Endodermal cell (in vitro differentiated cells): ENCODE measurements around the gene PCF11. TPM values are rescaled to one million over a fixed set of nuclear protein-coding genes. Genes with fewer than 3 reads are reported as not detected.

Source experiments
- DNase-seq: peaks from one replicate; pipeline ENCODE4 v3.0.0-alpha.2; 2017
- H3K27ac ChIP-seq: 2 replicates; pipeline ENCODE4 v1.5.1; 2013; ENCODE audit warnings: mild to moderate bottlenecking, low read depth, low read length, moderate library complexity
- H3K27me3 ChIP-seq: 2 replicates; pipeline ENCODE4 v1.6.1; 2013; ENCODE audit warnings: mild to moderate bottlenecking, low read length, moderate library complexity; ENCODE audit not compliant: insufficient read depth, control insufficient read depth, poor library complexity, severe bottlenecking
- H3K36me3 ChIP-seq: 2 replicates; pipeline ENCODE4 v1.7.0; 2013; ENCODE audit warnings: mild to moderate bottlenecking, low read length, moderate library complexity; ENCODE audit not compliant: control insufficient read depth, insufficient read depth
- H3K4me1 ChIP-seq: one replicate; pipeline ENCODE4 v1.7.0; 2013; ENCODE audit warnings: low read length; ENCODE audit not compliant: control insufficient read depth, insufficient read depth
- H3K4me3 ChIP-seq: 2 replicates; pipeline ENCODE4 v1.5.1; 2013; ENCODE audit warnings: mild to moderate bottlenecking, low read length, moderate library complexity
- H3K9ac ChIP-seq: 2 replicates; pipeline ENCODE4 v1.6.1; 2013; ENCODE audit warnings: mild to moderate bottlenecking, low read length, moderate library complexity; ENCODE audit not compliant: poor library complexity, severe bottlenecking; ENCODE audit errors: extremely low read depth
- H3K9me3 ChIP-seq: 2 replicates; pipeline ENCODE4 v1.6.1; 2013; ENCODE audit warnings: mild to moderate bottlenecking, low read length, moderate library complexity; ENCODE audit not compliant: control insufficient read depth
- H3K27ac Mint-ChIP-seq: 2 replicates; pipeline ENCODE4 v1.8.0; 2020; ENCODE audit warnings: mixed read lengths
- H3K27me3 Mint-ChIP-seq: 2 replicates; pipeline ENCODE4 v1.8.0; 2021; ENCODE audit warnings: mild to moderate bottlenecking, mixed read lengths; ENCODE audit not compliant: insufficient read depth
- H3K36me3 Mint-ChIP-seq: 2 replicates; pipeline ENCODE4 v1.8.0; 2020; ENCODE audit warnings: low read depth, mixed read lengths
- H3K4me1 Mint-ChIP-seq: 2 replicates; pipeline ENCODE4 v1.8.0; 2020; ENCODE audit warnings: mixed read lengths
- H3K4me3 Mint-ChIP-seq: 2 replicates; pipeline ENCODE4 v1.8.0; 2020; ENCODE audit warnings: mild to moderate bottlenecking, moderate library complexity, mixed read lengths
- H3K9me3 Mint-ChIP-seq: 2 replicates; pipeline ENCODE4 v1.8.0; 2020; ENCODE audit warnings: mild to moderate bottlenecking, mixed read lengths
- WGBS, 2 experiments: methylation state at CpG; one replicate each; pipeline versions ENCODE4 v1.1.5 to v1.1.7; 2013; ENCODE audit warnings: missing lambda C conversion rate in 2 of 2, mixed read lengths in 1 of 2; ENCODE audit not compliant: insufficient coverage in 1 of 2, insufficient read length in 1 of 2; 5-methylcytosine and 5-hydroxymethylcytosine counted together
- total RNA-seq, 2 donors: library from RNA; stranded (reverse); fragmentation: NEBNext Ultra II Directional in 1 of 2; extraction: Animal tissue kit (Norgen Biotek cat#: 25700) in 1 of 2; gene quantifications; 2 replicates in 1 of 2; 3 replicates in 1 of 2; pipeline ENCODE4 v1.2.1, GENCODE V29; 2021
- TF ChIP-seq, protein P1 (sequence below): fragments of 200-600 bp; sonication (generic); conservative IDR thresholded peaks from 2 replicates; pipeline ENCODE4 v1.5.0; 2021; ENCODE audit warnings: antibody characterized with exemption, mild to moderate bottlenecking

Gene PCF11
- total RNA-seq, 2 donors from 2014 or later, result 52.7 to 67.7 TPM

- peaks cover 23% of the 10 kb centered on the region for H3K4me1 Mint-ChIP-seq
Measured at GRCh38 chr11:83222499-83222898, 65.6 kb downstream of the PCF11 start.

DNA sequence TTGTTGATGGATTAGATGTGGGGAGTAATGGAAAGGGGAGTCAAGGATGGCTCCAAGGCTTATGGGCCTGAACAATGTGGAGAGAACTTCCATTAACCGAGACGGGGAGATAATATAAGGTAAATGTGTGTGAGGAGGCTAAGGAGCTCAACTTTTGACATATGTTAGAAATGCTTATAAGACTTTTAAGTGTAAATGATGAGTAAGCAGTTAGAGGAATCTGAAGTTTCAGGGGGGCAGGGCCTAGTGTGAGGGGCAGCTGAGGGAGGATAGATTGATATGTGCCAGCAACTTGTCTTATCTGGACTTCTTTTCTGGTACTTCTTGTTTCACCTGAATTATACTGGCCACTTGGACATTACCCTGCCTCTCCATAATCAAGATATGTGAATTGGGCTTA, 66.5 kb downstream of the PCF11 start:
- H3K9ac ChIP-seq, result no peak overlapping the region
- DNase-seq, result no peak
- no peaks in the 10 kb centered on the region for H3K9me3 ChIP-seq
- H3K4me1 Mint-ChIP-seq, result peaks cover 21% of the 10 kb centered on the region
- no peaks in the 10 kb centered on the region for H3K27me3 ChIP-seq
- H3K27ac Mint-ChIP-seq, result no peak overlapping the region
- H3K36me3 ChIP-seq, result no peaks in the 10 kb centered on the region
- H3K4me3 Mint-ChIP-seq, result no peak overlapping the region
- H3K4me3 ChIP-seq, result no peak overlapping the region
- no peak overlapping the region for H3K27ac ChIP-seq
- H3K9me3 Mint-ChIP-seq, result no peaks in the 10 kb centered on the region
- peaks cover 6% of the 10 kb centered on the region for H3K4me1 ChIP-seq
- H3K27me3 Mint-ChIP-seq, result no peaks in the 10 kb centered on the region
- TF ChIP-seq, protein P1, sequence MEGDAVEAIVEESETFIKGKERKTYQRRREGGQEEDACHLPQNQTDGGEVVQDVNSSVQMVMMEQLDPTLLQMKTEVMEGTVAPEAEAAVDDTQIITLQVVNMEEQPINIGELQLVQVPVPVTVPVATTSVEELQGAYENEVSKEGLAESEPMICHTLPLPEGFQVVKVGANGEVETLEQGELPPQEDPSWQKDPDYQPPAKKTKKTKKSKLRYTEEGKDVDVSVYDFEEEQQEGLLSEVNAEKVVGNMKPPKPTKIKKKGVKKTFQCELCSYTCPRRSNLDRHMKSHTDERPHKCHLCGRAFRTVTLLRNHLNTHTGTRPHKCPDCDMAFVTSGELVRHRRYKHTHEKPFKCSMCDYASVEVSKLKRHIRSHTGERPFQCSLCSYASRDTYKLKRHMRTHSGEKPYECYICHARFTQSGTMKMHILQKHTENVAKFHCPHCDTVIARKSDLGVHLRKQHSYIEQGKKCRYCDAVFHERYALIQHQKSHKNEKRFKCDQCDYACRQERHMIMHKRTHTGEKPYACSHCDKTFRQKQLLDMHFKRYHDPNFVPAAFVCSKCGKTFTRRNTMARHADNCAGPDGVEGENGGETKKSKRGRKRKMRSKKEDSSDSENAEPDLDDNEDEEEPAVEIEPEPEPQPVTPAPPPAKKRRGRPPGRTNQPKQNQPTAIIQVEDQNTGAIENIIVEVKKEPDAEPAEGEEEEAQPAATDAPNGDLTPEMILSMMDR, result no peak
- no peaks in the 10 kb centered on the region for H3K36me3 Mint-ChIP-seq
- WGBS, 2 experiments, result 82 to 87% methylated on average over 2 of the region's 2 CpGs

More at GRCh38 chr11:83222499-83222898, 65.6 kb downstream of the PCF11 start:
- no peak for DNase-seq
- TF ChIP-seq, protein P1, result no peak
- Histone ChIP-seq H3K27ac (no peak overlapping the region), H3K4me3 (no peak overlapping the region), H3K9ac (no peak overlapping the region), H3K27me3 (no peaks in the 10 kb centered on the region), H3K9me3 (no peaks in the 10 kb centered on the region), H3K36me3 (no peaks in the 10 kb centered on the region), H3K4me1 (peaks cover 6% of the 10 kb centered on the region)
- 87% methylated on average over 1 of the region's 1 CpG; no CpG with 5 or more reads in 1 of the 2 experiments for WGBS, 2 experiments
- no peaks in the 10 kb centered on the region for H3K27me3 Mint-ChIP-seq
- H3K4me3 Mint-ChIP-seq, result no peak overlapping the region
- no peaks in the 10 kb centered on the region for H3K36me3 Mint-ChIP-seq
- no peaks in the 10 kb centered on the region for H3K9me3 Mint-ChIP-seq
- H3K27ac Mint-ChIP-seq, result no peak overlapping the region

- peaks cover 10% of the 10 kb centered on the region for H3K9me3 Mint-ChIP-seq
- H3K4me3 Mint-ChIP-seq, result no peak overlapping the region
- no peak overlapping the region for H3K27ac ChIP-seq
- H3K4me3 ChIP-seq, result no peak overlapping the region
- 80 to 100% methylated on average over 1 of the region's 1 CpG for WGBS, 2 experiments
- no peak overlapping the region for H3K9ac ChIP-seq
- peaks cover 23% of the 10 kb centered on the region for H3K4me1 Mint-ChIP-seq
- no peaks in the 10 kb centered on the region for H3K27me3 Mint-ChIP-seq
- H3K9me3 ChIP-seq, result peaks cover 18% of the 10 kb centered on the region
- DNase-seq, result no peak
- no peaks in the 10 kb centered on the region for H3K36me3 ChIP-seq
- TF ChIP-seq, protein P1, result no peak
- no peak overlapping the region for H3K27ac Mint-ChIP-seq
- no peaks in the 10 kb centered on the region for H3K36me3 Mint-ChIP-seq
- H3K27me3 ChIP-seq, result no peaks in the 10 kb centered on the region
- H3K4me1 ChIP-seq, result peaks cover 10% of the 10 kb centered on the region
Measured at GRCh38 chr11:83235825-83236224, 78.9 kb downstream of the PCF11 start.

Other genes with a start within 250 kb of the PCF11 start
- gene RAB30, start 85.2 kb upstream of the PCF11 start, total RNA-seq, result 10 to 100 TPM in 1 of 2 donors, 1 to 10 TPM in 1; 8.4 to 15.8 TPM
- gene ANKRD42, start 36.6 kb downstream of the PCF11 start, total RNA-seq, result 10 to 100 TPM; 11.1 to 11.4 TPM
- gene CCDC90B, start 129.2 kb downstream of the PCF11 start, total RNA-seq, result 100 to 1,000 TPM in 1 of 2 donors, 10 to 100 TPM in 1; 64.2 to 105 TPM